HEK293 (cell line): Measurements from ENCODE around the gene NEURL2.

Experiments used
- RBAK ChIP-seq: fragments of 450-650 bp; formaldehyde crosslinking; IDR thresholded peaks from 2 replicates; pipeline ENCODE4 v1.5.1; 2016; ENCODE audit warnings: missing biosample characterization, missing genetic modification characterization
- TRIM28 ChIP-seq: IDR thresholded peaks from 2 replicates; pipeline ENCODE4 v1.6.1; 2011; ENCODE audit warnings: low read length, control low read depth, borderline replicate concordance
- WT1 ChIP-seq: fragments of 450-650 bp; formaldehyde crosslinking; IDR thresholded peaks from 2 replicates; pipeline ENCODE4 v1.5.1; 2016; ENCODE audit warnings: missing biosample characterization, missing genetic modification characterization
- ZBTB17 ChIP-seq: fragments of 450-650 bp; formaldehyde crosslinking; IDR thresholded peaks from 2 replicates; pipeline ENCODE4 v1.5.1; 2016; ENCODE audit warnings: missing biosample characterization, missing genetic modification characterization
- ZNF169 ChIP-seq: fragments of 450-650 bp; formaldehyde crosslinking; IDR thresholded peaks from 2 replicates; pipeline ENCODE4 v1.5.1; 2016; ENCODE audit warnings: missing biosample characterization, missing genetic modification characterization
- ZNF660 ChIP-seq: fragments of 450-650 bp; IDR thresholded peaks from 2 replicates; pipeline ENCODE4 v1.5.1; 2018; ENCODE audit warnings: missing biosample characterization, mild to moderate bottlenecking, missing genetic modification characterization
- ZNF76 ChIP-seq: fragments of 450-650 bp; formaldehyde crosslinking; IDR thresholded peaks from 2 replicates; pipeline ENCODE4; 2016; ENCODE audit warnings: low read depth, missing biosample characterization, missing genetic modification characterization, borderline replicate concordance
- ZSCAN16 ChIP-seq: fragments of 450-650 bp; formaldehyde crosslinking; IDR thresholded peaks from 2 replicates; pipeline ENCODE4 v1.5.1; 2016; ENCODE audit warnings: missing biosample characterization, missing genetic modification characterization
- TF ChIP-seq, protein P1 (sequence below): fragments of 450-650 bp; formaldehyde crosslinking; IDR thresholded peaks from 2 replicates; pipeline ENCODE4 v1.5.1; 2016; ENCODE audit warnings: missing biosample characterization, missing genetic modification characterization

GRCh38 chr20:45917790-45918141 is 26.8 kb upstream of the NEURL2 start:
- TF ChIP-seq, protein P1, sequence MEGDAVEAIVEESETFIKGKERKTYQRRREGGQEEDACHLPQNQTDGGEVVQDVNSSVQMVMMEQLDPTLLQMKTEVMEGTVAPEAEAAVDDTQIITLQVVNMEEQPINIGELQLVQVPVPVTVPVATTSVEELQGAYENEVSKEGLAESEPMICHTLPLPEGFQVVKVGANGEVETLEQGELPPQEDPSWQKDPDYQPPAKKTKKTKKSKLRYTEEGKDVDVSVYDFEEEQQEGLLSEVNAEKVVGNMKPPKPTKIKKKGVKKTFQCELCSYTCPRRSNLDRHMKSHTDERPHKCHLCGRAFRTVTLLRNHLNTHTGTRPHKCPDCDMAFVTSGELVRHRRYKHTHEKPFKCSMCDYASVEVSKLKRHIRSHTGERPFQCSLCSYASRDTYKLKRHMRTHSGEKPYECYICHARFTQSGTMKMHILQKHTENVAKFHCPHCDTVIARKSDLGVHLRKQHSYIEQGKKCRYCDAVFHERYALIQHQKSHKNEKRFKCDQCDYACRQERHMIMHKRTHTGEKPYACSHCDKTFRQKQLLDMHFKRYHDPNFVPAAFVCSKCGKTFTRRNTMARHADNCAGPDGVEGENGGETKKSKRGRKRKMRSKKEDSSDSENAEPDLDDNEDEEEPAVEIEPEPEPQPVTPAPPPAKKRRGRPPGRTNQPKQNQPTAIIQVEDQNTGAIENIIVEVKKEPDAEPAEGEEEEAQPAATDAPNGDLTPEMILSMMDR (tag by site-specific recombination), result no peak
- TF ChIP-seq ZNF660 (tag by site-specific recombination), result no peak
- TF ChIP-seq TRIM28, result no peak
- TF ChIP-seq ZSCAN16 (tag by site-specific recombination), result no peak
- TF ChIP-seq ZNF76 (tag by site-specific recombination), result no peak
- TF ChIP-seq RBAK (tag by site-specific recombination), result no peak
- TF ChIP-seq WT1 (tag by site-specific recombination), result no peak
- no peak for TF ChIP-seq ZNF169 (tag by site-specific recombination)
- no peak for TF ChIP-seq ZBTB17 (tag by site-specific recombination)
